SJSA1 (cell line): Measurements from ENCODE around the gene CALML3. TPM values are rescaled to one million over a fixed set of nuclear protein-coding genes. Genes with fewer than 3 reads are reported as not detected.
"Not testable (repeated sequence)": the region's sequence is repeated elsewhere in the genome, so short reads cannot be mapped to it uniquely, and the experiment has no call there.

ENCODE experiments used
- DNase-seq, 2 experiments: peaks; one replicate each; pipeline ENCODE4 v3.0.0-alpha.2; 2015 to 2020; ENCODE audit warnings: low spot score in 2 of 2, low read depth in 1 of 2
- H3K27ac ChIP-seq: fragments of 250-450 bp; sonication (Bioruptor Pico); 2 replicates; pipeline ENCODE4 v1.5.1; 2020; ENCODE audit warnings: mild to moderate bottlenecking, moderate library complexity
- H3K27me3 ChIP-seq: fragments of 250-450 bp; sonication (Bioruptor Pico); replicated peaks from 2 replicates; pipeline ENCODE4 v1.5.1; 2020; ENCODE audit warnings: mild to moderate bottlenecking, moderate library complexity
- H3K36me3 ChIP-seq: fragments of 250-450 bp; sonication (Bioruptor Pico); 2 replicates; pipeline ENCODE4 v1.5.1; 2020; ENCODE audit warnings: mild to moderate bottlenecking
- H3K4me1 ChIP-seq: fragments of 250-450 bp; sonication (Bioruptor Pico); replicated peaks from 2 replicates; pipeline ENCODE4 v1.6.1; 2021; ENCODE audit warnings: mild to moderate bottlenecking
- H3K4me3 ChIP-seq: fragments of 250-450 bp; sonication (Bioruptor Pico); 2 replicates; pipeline ENCODE4 v1.5.1; 2020; ENCODE audit warnings: mild to moderate bottlenecking
- H3K9me3 ChIP-seq: fragments of 250-450 bp; sonication (Bioruptor Pico); replicated peaks from 2 replicates; pipeline ENCODE4 v1.5.1; 2020; ENCODE audit warnings: mild to moderate bottlenecking
- total RNA-seq: library from RNA; depleted of rRNA; stranded (reverse); fragments of >200 nt; shearing (Covaris generic); gene quantifications from 2 replicates; pipeline ENCODE4 v1.2.3, GENCODE V29; 2014

CALML3 gene
- total RNA-seq, 1 experiment from 2014 or later: not detected

- Histone ChIP-seq H3K27ac (no peak overlapping the region), H3K27me3 (no peaks in the 10 kb centered on the region), H3K4me1 (peaks cover 58% of the 10 kb centered on the region), H3K4me3 (no peak overlapping the region), H3K36me3 (no peaks in the 10 kb centered on the region), H3K9me3 (no peaks in the 10 kb centered on the region)
- DNase-seq: peak in 1 of 2 experiments; percentile 26
Measured at GRCh38 chr10:5551531-5552375, 27.0 kb downstream of the CALML3 start.

- peaks cover 49% of the 10 kb centered on the region for H3K4me1 ChIP-seq
- no peak for DNase-seq
- H3K27me3 ChIP-seq: no peaks in the 10 kb centered on the region
- no peaks in the 10 kb centered on the region for H3K9me3 ChIP-seq
- no peaks in the 10 kb centered on the region for H3K36me3 ChIP-seq
- H3K4me3 ChIP-seq: no peak overlapping the region
- H3K27ac ChIP-seq: no peak overlapping the region
Measured at GRCh38 chr10:5552376-5553321, 27.9 kb downstream of the CALML3 start.

- peaks cover 44% of the 10 kb centered on the region for H3K4me1 ChIP-seq
- H3K27me3 ChIP-seq: no peaks in the 10 kb centered on the region
- H3K9me3 ChIP-seq: no peaks in the 10 kb centered on the region
- H3K4me3 ChIP-seq: no peak overlapping the region
- H3K27ac ChIP-seq: no peak overlapping the region
- H3K36me3 ChIP-seq: no peaks in the 10 kb centered on the region
- no peak for DNase-seq
Measured at GRCh38 chr10:5553400-5554170, 28.8 kb downstream of the CALML3 start.

GRCh38 chr10:5555021-5555510 is 30.3 kb downstream of the CALML3 start:
- Histone ChIP-seq H3K27me3 (no peaks in the 10 kb centered on the region), H3K36me3 (no peaks in the 10 kb centered on the region), H3K4me3 (no peak overlapping the region), H3K9me3 (no peaks in the 10 kb centered on the region), H3K27ac (no peak overlapping the region), H3K4me1 (peaks cover 46% of the 10 kb centered on the region)
- no peak for DNase-seq

GRCh38 chr10:5555881-5556280 is 31.1 kb downstream of the CALML3 start:
- no peak overlapping the region for H3K4me3 ChIP-seq
- H3K27me3 ChIP-seq: no peaks in the 10 kb centered on the region
- no peaks in the 10 kb centered on the region for H3K9me3 ChIP-seq
- H3K4me1 ChIP-seq: peaks cover 52% of the 10 kb centered on the region
- H3K27ac ChIP-seq: no peak overlapping the region
- H3K36me3 ChIP-seq: no peaks in the 10 kb centered on the region
- DNase-seq: no peak

GRCh38 chr10:5556576-5556975 is 31.8 kb downstream of the CALML3 start:
- no peak overlapping the region for H3K4me3 ChIP-seq

GRCh38 chr10:5557040-5557721 is 32.4 kb downstream of the CALML3 start:
- Histone ChIP-seq H3K27ac (no peak overlapping the region), H3K4me1 (peaks cover 39% of the 10 kb centered on the region), H3K4me3 (no peak overlapping the region)

More at GRCh38 chr10:5556576-5556975, 31.8 kb downstream of the CALML3 start:
- no peak for DNase-seq
- H3K4me1 ChIP-seq: peaks cover 45% of the 10 kb centered on the region
- no peak overlapping the region for H3K27ac ChIP-seq
- H3K9me3 ChIP-seq: no peaks in the 10 kb centered on the region
- H3K36me3 ChIP-seq: no peaks in the 10 kb centered on the region
- H3K27me3 ChIP-seq: no peaks in the 10 kb centered on the region

GRCh38 chr10:5557799-5558771 is 33.3 kb downstream of the CALML3 start:
- no peak for DNase-seq
- H3K36me3 ChIP-seq: no peaks in the 10 kb centered on the region
- no peaks in the 10 kb centered on the region for H3K9me3 ChIP-seq
- H3K4me3 ChIP-seq: no peak overlapping the region
- no peaks in the 10 kb centered on the region for H3K27me3 ChIP-seq
- H3K27ac ChIP-seq: no peak overlapping the region
- peaks cover 34% of the 10 kb centered on the region for H3K4me1 ChIP-seq

More at GRCh38 chr10:5557040-5557721, 32.4 kb downstream of the CALML3 start:
- H3K27me3 ChIP-seq: no peaks in the 10 kb centered on the region
- no peaks in the 10 kb centered on the region for H3K9me3 ChIP-seq
- DNase-seq: no peak
- no peaks in the 10 kb centered on the region for H3K36me3 ChIP-seq

- peak overlapping the region; percentile 53; the same call in 1 of the 2 replicates for H3K27ac ChIP-seq
- not testable (repeated sequence) for H3K36me3 ChIP-seq, H3K9me3 ChIP-seq, H3K27me3 ChIP-seq, DNase-seq, H3K4me3 ChIP-seq
- peaks cover 38% of the 10 kb centered on the region for H3K4me1 ChIP-seq
Measured at GRCh38 chr10:5559022-5559421, 34.3 kb downstream of the CALML3 start.

- Histone ChIP-seq H3K36me3 (no peaks in the 10 kb centered on the region), H3K9me3 (no peaks in the 10 kb centered on the region), H3K4me3 (no peak overlapping the region), H3K27me3 (no peaks in the 10 kb centered on the region), H3K4me1 (peaks cover 40% of the 10 kb centered on the region), H3K27ac (peak overlapping the region; percentile 53)
- DNase-seq: peak in 1 of 2 experiments; percentile 72
Measured at GRCh38 chr10:5559642-5560141, 34.9 kb downstream of the CALML3 start.

GRCh38 chr10:5560142-5560816 is 35.5 kb downstream of the CALML3 start:
- DNase-seq: no peak

More at GRCh38 chr10:5560142-5560816, 35.5 kb downstream of the CALML3 start:
- Histone ChIP-seq H3K4me1 (peaks cover 46% of the 10 kb centered on the region), H3K4me3 (no peak overlapping the region), H3K27ac (peak overlapping the region; percentile 53), H3K27me3 (no peaks in the 10 kb centered on the region), H3K9me3 (no peaks in the 10 kb centered on the region), H3K36me3 (no peaks in the 10 kb centered on the region)
